GM18507 (cell line): ENCODE results near the gene EYA2.
"Not testable (repeated sequence)": the region's sequence is repeated elsewhere in the genome, so short reads cannot be mapped to it uniquely, and the experiment has no call there.

Source experiments
- DNase-seq: peaks from one replicate; pipeline ENCODE4 v3.0.0; 2011; ENCODE audit warnings: low read depth; ENCODE audit not compliant: insufficient read length; ENCODE audit errors: extremely low spot score
- FAIRE-seq: peaks from 2 replicates; lab custom pipeline; 2011; peaks lifted over from hg19 to GRCh38; lab: Jason Lieb, UNC

EYA2 gene

DNA sequence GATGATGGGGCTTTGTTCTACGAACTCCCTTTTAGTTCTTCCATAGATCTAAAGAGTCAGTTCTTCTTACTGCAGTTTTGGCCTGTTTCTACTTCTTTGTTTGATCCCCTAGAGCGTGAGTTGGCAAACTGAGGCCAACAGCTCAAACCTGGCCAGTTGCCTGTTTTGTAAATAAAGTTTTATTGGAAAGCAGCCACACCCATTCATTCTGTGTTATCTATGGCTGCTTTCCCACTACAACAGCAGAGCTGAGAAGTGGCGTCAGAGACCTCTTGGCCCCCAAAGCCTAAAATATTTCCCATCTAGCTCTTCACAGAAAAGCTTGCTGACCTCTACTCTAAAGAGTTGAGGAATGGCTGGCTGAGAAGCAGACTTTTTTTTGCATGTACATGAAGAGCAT lies 52.2 kb downstream of the EYA2 start:
- DNase-seq (no peak), FAIRE-seq (no peak)

DNA sequence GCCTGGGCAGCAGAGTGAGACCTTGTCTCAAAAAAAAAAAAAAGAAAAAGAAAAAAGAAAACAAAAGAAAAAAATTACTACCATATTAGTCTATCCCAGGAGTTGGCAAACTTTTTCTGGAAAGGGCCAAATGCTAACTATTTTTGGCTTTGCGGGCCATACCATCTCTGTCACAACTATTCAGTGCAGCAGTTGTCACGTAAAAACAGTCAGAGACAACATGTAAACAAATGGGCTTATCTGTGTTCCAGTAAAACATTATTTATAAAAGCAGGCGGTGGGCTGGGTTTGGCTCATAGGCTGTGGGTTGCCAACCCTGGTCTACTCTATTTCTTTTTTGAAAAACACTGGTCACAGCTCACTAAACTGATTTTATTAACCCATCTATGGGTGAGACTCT lies 53.4 kb downstream of the EYA2 start:
- FAIRE-seq (no peak), DNase-seq (no peak)

- DNase-seq = no peak
- FAIRE-seq = no peak
Observed at GRCh38 chr20:46951405-46951804, 56.8 kb downstream of the EYA2 start.

DNA sequence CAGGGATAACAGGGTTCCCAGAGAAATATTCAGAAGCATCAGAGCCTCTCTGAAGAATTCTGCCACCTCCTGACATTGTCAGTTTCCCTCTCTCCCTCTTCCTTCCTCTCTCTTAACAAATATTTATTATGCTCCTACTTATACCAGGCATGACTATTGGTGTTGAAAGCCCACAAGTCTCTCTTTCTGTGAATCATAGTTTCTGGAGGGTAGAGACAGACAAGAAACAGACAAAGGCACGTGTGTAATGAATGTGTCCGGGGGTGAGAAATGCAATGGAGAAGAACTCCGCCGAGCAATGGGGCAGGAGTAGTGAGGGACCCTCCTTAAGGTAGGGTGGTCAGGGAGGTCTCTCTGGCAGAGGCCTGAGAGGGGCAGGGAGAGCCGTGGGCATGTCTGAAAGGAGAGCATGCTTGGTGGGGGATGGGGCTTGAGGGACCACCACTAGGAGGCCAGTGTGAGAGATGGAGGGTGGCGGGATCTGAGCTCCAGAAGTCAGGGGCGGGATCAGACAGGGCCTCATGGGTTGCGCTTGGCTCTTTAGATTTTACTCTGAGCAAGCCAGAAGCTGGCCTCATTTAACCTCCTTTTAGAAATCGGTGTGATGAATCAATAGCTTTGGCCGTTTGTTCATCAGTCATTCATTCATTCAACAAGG lies 57.3 kb downstream of the EYA2 start:
- FAIRE-seq (no peak), DNase-seq (no peak)

GRCh38 chr20:46953596-46953995 lies 59.0 kb downstream of the EYA2 start:
- no peak for DNase-seq
- no peak for FAIRE-seq

DNA sequence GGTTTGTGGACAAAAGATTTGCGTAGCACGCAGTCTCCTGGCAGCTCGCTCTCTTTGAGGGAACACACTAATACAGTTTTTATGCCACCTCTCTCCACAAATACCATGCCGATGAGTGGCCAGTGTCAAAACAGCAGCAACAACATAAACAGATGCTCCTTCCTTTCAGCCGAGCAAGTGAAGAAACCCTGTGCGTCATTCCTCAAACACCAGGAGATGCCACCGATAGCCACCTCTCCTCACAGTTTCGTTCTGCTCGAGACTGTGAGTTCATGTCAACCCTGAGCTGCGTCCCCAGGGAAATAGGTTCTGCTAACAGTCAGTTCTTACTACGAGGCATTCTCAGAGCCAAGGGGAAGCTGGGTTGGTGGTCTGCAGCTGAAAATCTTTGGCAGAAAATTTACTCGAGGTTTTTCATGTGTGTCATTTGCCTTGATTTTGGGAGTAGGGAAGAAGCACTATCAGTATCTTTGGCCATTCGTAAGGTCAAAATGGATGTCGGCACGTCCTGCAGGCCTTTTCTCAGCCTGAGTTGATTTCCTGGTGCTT lies 59.9 kb downstream of the EYA2 start:
- DNase-seq (no peak), FAIRE-seq (no peak)

DNA sequence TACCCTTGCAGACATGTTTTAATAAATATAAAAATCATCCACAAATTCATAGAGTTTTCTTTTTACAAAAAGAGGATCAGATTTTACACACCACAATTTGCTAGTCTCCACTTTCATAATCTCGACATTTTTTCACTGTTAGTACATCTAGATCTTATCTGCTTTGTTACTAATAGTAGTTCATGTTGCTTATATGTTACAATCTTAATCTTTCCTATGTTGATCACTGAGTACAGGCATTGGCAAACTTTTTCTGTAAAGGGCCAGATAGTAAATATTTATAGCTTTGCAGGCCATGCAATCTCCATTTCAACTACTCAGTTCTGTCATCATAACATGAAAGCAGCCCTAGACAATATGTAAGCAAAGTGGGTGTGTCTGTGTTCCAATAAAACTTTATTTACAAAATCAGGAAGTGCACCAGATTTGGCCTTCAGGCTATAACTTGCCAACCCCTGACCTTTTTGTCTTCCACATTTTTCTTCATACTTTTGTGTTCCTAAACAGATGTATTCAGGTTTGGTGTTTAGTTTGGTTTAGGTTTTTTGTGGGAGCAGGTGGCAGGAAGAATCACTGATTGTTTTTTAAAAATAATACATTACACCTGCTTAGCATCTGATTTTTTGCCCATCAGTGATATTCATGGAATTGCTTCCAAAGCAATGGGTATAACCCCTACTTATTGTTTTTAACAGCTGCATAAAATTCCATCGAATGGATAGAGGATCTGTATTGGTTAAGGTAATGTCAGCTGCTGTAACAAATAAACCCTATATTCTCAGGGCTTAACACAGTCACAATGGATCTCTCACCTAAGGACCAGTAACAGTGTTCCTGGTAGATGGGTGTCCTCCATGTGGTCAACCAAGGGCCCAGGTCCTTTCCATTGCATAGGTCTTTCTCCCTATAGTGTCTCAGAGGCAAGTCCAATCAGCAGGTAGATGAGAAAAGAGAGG lies 61.2 kb downstream of the EYA2 start:
- DNase-seq = no peak
- no peak for FAIRE-seq

- no peak for DNase-seq
- FAIRE-seq = no peak
Observed at GRCh38 chr20:46959081-46959692, 64.5 kb downstream of the EYA2 start.

- DNase-seq = no peak
- FAIRE-seq = no peak
Observed at GRCh38 chr20:46959821-46960220, 65.2 kb downstream of the EYA2 start.

GRCh38 chr20:46960536-46960935 lies 65.9 kb downstream of the EYA2 start:
- DNase-seq = no peak
- FAIRE-seq = no peak

GRCh38 chr20:46961968-46962367 lies 67.3 kb downstream of the EYA2 start:
- not testable (repeated sequence) for DNase-seq, FAIRE-seq

GRCh38 chr20:46962452-46963195 lies 68.0 kb downstream of the EYA2 start:
- no peak for DNase-seq
- FAIRE-seq = no peak

GRCh38 chr20:46963196-46963529 lies 68.5 kb downstream of the EYA2 start:
- no peak for DNase-seq
- FAIRE-seq = no peak

DNA sequence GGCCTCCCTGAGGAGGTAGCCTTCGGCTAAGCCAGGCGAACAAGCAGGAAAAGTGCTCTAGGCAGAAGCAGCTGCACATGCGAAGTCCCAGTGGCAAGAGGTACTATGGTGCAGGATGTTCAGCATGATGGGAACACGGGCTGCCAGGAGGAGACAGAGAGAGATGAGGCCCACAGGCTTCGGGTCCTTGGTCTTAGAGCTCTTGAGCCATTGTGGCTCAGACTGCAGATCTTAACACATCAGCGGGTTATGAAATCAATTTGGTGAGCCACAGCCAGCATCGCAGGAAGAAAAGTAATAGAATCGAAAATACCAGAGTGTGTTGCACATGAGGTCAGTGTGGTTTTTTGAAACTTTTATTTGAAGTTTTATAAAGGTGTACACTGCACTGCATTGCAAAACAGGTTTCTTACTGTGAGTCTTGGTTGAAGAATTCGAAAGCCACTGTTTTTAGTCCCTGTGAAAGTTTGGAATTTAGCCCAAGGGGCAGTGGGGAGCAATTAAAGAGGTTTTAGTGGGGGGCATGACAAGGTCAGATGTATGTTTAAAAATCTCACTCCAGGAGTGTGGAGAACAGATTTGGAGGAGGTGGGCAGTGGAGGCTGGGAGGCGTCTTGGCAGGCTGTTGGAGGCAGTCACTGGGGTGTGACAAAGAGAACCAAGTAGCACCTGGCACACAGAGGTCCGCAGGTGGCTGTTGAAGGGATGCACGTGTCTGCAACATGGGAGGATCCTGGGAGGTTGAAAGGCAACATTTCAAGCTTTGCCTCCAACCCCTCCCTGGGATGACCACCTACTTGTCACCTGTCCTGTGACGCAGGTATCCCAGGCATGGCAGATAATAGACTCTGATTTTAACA lies 69.3 kb downstream of the EYA2 start:
- FAIRE-seq (no peak), DNase-seq (no peak)

DNA sequence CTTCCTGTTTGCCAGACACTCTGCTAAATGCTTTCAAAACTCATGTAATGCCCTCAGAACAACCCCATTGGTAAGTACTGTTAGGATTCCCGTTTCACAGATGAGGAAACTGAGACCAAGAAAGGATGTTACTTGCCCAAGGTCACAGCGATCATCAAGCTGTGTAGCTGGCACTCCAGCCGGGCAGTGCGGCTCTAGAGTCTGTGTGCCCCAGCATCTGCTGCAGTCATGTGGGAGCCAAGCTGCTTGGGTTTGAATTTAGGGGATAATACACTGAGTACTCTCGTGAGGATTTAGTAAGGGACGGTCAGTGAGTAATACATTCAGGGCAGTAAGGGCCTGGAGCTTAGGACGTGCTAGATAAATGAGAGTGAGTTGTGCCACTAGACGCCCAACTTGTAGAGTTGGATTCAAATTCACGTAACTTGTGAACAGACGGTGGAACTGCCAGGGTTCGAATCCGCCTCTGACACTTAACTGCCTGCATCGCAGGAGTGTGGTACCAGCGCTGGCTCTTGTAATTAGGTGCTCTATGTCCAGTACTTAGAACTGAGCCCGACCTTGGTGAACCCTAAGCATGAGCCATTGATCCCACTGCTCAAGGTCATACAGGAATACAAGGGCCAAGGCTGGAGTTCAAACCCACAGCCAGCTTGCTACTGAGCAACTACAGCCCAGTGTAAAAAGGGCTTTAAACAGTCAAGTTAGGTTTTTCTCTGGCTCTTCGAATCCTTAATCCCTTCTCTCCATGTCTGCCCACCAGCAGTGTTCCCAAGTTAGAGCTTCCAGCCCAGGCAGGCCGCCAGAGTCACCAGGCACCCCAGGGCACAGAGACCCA lies 70.2 kb downstream of the EYA2 start:
- FAIRE-seq (no peak), DNase-seq (no peak)

- no peak for FAIRE-seq
- DNase-seq = no peak
Observed at GRCh38 chr20:46965477-46965876, 70.8 kb downstream of the EYA2 start.

DNA sequence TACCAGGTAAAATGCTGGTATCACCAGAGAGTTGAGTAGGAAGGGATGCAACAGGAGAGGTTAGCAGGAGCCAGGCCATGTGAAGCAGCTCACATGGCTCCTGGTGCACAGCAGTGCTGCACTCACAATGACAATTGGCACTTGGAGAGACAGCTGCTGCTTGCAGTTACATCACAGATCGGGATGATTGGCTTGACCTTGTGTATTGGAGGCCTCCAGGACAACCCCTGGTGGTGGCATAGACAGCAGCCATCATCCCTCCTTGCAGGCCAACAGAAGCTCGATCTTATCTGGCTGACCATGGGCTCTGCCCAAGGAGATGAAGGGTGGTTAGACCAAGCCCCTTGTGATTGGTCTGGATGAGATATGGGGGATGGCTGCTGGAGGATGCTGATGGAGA lies 73.0 kb downstream of the EYA2 start:
- FAIRE-seq (no peak), DNase-seq (no peak)
